ENCODE data around the gene KLHL18. TPM values are rescaled to one million over a fixed set of nuclear protein-coding genes. Genes with fewer than 3 reads are reported as not detected.
"Not testable (repeated sequence)": the region's sequence is repeated elsewhere in the genome, so short reads cannot be mapped to it uniquely, and the experiment has no call there.

KLHL18 gene
- total and polyA plus RNA-seq, 4 donors, result 13.4 to 27.5 (median 17.9) TPM

DNA sequence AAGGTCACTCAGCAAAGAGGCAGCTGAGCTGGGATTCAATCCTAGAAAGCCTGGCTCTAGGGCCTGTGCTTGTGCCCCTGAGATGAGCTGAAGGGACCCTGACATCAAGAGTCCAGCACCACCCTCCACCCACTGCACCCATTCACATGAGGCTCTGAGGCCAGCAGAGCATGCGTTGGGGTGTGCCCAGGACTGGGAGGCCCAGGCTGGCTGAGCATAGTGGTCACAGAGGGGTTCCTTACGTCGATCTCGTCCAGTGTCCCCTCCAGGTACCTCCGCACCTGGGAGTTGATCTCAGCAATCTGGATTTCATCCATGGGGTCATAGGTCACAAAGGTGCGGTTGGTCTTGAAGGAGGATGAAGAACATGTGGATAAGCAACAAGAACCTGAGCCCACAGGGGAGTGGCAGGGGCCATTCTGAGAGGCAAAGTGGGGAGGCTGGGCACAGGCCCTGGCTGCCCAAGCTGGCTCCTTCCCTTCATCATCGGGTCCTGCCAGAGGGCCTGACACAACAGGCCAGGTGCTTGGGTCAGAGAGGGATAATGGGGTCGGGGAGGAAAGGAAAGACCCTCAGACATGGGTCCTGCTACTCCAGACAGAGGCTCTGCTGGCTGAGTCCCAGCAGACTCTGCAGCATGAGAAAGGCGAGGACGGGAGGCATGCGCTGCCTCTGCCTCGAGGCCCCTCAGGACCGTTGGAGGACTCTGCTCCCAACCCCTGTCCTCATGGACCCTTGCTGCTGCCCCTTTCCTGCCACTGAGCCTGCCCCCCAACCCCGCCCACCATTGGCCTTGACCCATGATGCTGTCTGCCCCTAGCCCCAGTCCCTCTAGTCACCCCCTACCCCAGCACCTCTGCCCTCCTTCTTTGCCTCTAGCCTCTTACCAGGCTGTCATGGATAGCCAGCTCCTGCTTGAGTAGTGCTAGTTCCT lies 35.3 kb upstream of the KLHL18 start:
- H3K4me1 ChIP-seq (ENCODE audit: control insufficient read depth in 5 of 5, insufficient read depth in 5 of 5, low read length in 5 of 5), result no peaks in the 10 kb centered on the region
- no peak for TF ChIP-seq CTCF (IDR thresholded peaks at IDR 0.05; ENCODE audit: control extremely low read depth, extremely low read depth)
- DNase-seq, result no peak
- H3K4me3 ChIP-seq, result no peak overlapping the region
- no peak for ATAC-seq (ENCODE audit: insufficient read depth, low FRiP score)
- 93 to 96% methylated on average over 14 of the region's 14 CpGs for WGBS, 2 donors
- no peak overlapping the region for H3K9ac ChIP-seq (ENCODE audit: insufficient read depth in 1 of 2, low read length in 2 of 2)
- H3K27me3 ChIP-seq (ENCODE audit: control insufficient read depth in 3 of 3, insufficient read depth in 3 of 3, low read length in 2 of 3), result no peaks in the 10 kb centered on the region
- H3K27ac ChIP-seq (ENCODE audit: low read depth in 1 of 2, low read length in 1 of 2), result no peak overlapping the region
- no peaks in the 10 kb centered on the region for H3K36me3 ChIP-seq (ENCODE audit: control insufficient read depth in 4 of 4, insufficient read depth in 4 of 4, low read length in 4 of 4)
- no peaks in the 10 kb centered on the region for H3K9me3 ChIP-seq (ENCODE audit: control insufficient read depth in 4 of 4, insufficient read depth in 3 of 4, low read length in 3 of 4)

- ATAC-seq (ENCODE audit: insufficient read depth, low FRiP score) (peak; percentile 62), DNase-seq (peak in 2 of 3 donors; percentile 29 to 31)
- WGBS, 2 donors, result 51 to 56% methylated on average over 7 of the region's 7 CpGs
These were observed 32.3 kb upstream of the KLHL18 start for GRCh38 chr3:47250309-47251060.

GRCh38 chr3:47251085-47251484 lies 31.7 kb upstream of the KLHL18 start:
- H3K9ac ChIP-seq (ENCODE audit: insufficient read depth in 1 of 2, low read length in 2 of 2); H3K27ac ChIP-seq (ENCODE audit: low read depth in 1 of 2, low read length in 1 of 2); H3K36me3 ChIP-seq (ENCODE audit: control insufficient read depth in 4 of 4, insufficient read depth in 4 of 4, low read length in 4 of 4); H3K4me3 ChIP-seq; H3K27me3 ChIP-seq (ENCODE audit: control insufficient read depth in 3 of 3, insufficient read depth in 3 of 3, low read length in 2 of 3); ATAC-seq (ENCODE audit: insufficient read depth, low FRiP score); H3K9me3 ChIP-seq (ENCODE audit: control insufficient read depth in 4 of 4, insufficient read depth in 3 of 4, low read length in 3 of 4); H3K4me1 ChIP-seq (ENCODE audit: control insufficient read depth in 5 of 5, insufficient read depth in 5 of 5, low read length in 5 of 5); DNase-seq: not testable (repeated sequence)
- 57 to 65% methylated on average over 3 of the region's 3 CpGs for WGBS, 2 donors

More at GRCh38 chr3:47250309-47251060, 32.3 kb upstream of the KLHL18 start:
- no peaks in the 10 kb centered on the region for H3K36me3 ChIP-seq (ENCODE audit: control insufficient read depth in 4 of 4, insufficient read depth in 4 of 4, low read length in 4 of 4)
- H3K4me1 ChIP-seq (ENCODE audit: control insufficient read depth in 5 of 5, insufficient read depth in 5 of 5, low read length in 5 of 5), result no peaks in the 10 kb centered on the region
- no peak overlapping the region for H3K4me3 ChIP-seq
- H3K9ac ChIP-seq (ENCODE audit: insufficient read depth in 1 of 2, low read length in 2 of 2), result no peak overlapping the region
- H3K9me3 ChIP-seq (ENCODE audit: control insufficient read depth in 4 of 4, insufficient read depth in 3 of 4, low read length in 3 of 4), result no peaks in the 10 kb centered on the region
- H3K27me3 ChIP-seq (ENCODE audit: control insufficient read depth in 3 of 3, insufficient read depth in 3 of 3, low read length in 2 of 3), result no peaks in the 10 kb centered on the region
- peak; percentile 23 for TF ChIP-seq CTCF (IDR thresholded peaks at IDR 0.05; ENCODE audit: control extremely low read depth, extremely low read depth)
- H3K27ac ChIP-seq (ENCODE audit: low read depth in 1 of 2, low read length in 1 of 2), result no peak overlapping the region

GRCh38 chr3:47251689-47252088 lies 31.1 kb upstream of the KLHL18 start:
- Histone ChIP-seq H3K4me3 (no peak overlapping the region), H3K9me3 (ENCODE audit: control insufficient read depth in 4 of 4, insufficient read depth in 3 of 4, low read length in 3 of 4) (no peaks in the 10 kb centered on the region), H3K9ac (ENCODE audit: insufficient read depth in 1 of 2, low read length in 2 of 2) (no peak overlapping the region), H3K27ac (ENCODE audit: low read depth in 1 of 2, low read length in 1 of 2) (no peak overlapping the region), H3K4me1 (ENCODE audit: control insufficient read depth in 5 of 5, insufficient read depth in 5 of 5, low read length in 5 of 5) (no peaks in the 10 kb centered on the region), H3K27me3 (ENCODE audit: control insufficient read depth in 3 of 3, insufficient read depth in 3 of 3, low read length in 2 of 3) (no peaks in the 10 kb centered on the region), H3K36me3 (ENCODE audit: control insufficient read depth in 4 of 4, insufficient read depth in 4 of 4, low read length in 4 of 4) (no peaks in the 10 kb centered on the region)
- TF ChIP-seq CTCF (IDR thresholded peaks at IDR 0.05; ENCODE audit: control extremely low read depth, extremely low read depth), result no peak
- ATAC-seq (ENCODE audit: insufficient read depth, low FRiP score) (no peak), DNase-seq (no peak)
- 53 to 57% methylated on average over 5 of the region's 5 CpGs for WGBS, 2 donors

DNA sequence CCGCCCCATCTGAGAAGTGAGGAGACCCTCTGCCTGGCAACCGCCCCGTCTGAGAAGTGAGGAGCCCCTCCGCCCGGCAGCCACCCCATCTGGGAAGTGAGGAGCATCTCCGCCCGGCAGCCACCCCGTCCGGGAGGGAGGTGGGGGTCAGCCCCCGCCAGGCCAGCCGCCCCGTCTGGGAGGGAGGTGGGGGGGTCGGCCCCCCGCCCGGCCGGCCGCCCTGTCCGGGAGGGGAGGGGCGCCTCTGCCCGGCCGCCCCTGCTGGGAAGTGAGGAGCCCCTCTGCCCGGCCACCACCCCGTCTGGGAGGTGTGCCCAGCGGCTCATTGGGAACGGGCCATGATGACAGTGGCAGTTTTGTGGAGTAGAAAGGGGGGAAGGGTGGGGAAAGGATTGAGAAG lies 26.4 kb upstream of the KLHL18 start:
- H3K4me1 ChIP-seq (ENCODE audit: control insufficient read depth in 5 of 5, insufficient read depth in 5 of 5, low read length in 5 of 5); H3K9me3 ChIP-seq (ENCODE audit: control insufficient read depth in 4 of 4, insufficient read depth in 3 of 4, low read length in 3 of 4); ATAC-seq (ENCODE audit: insufficient read depth, low FRiP score); H3K4me3 ChIP-seq; H3K9ac ChIP-seq (ENCODE audit: insufficient read depth in 1 of 2, low read length in 2 of 2); DNase-seq; H3K36me3 ChIP-seq (ENCODE audit: control insufficient read depth in 4 of 4, insufficient read depth in 4 of 4, low read length in 4 of 4); H3K27ac ChIP-seq (ENCODE audit: low read depth in 1 of 2, low read length in 1 of 2); H3K27me3 ChIP-seq (ENCODE audit: control insufficient read depth in 3 of 3, insufficient read depth in 3 of 3, low read length in 2 of 3): not testable (repeated sequence)
- 88% methylated on average over 18 to 25 of the region's 25 CpGs for WGBS, 2 donors
